Gastroesophageal sphincter (tissue), 3 donors: ENCODE measurements around the gene HIRA.

Experiments used
- POLR2A ChIP-seq, 2 donors: fragments of 450-650 bp; IDR thresholded peaks; one replicate each; pipeline ENCODE4 v1.6.1; 2017; ENCODE audit warnings: antibody characterized with exemption in 2 of 2, mild to moderate bottlenecking in 2 of 2, moderate library complexity in 1 of 2
- TF ChIP-seq, protein P1 (sequence below), 4 experiments: fragments of 200-600 bp in 2 of 4; fragments of 450-650 bp in 2 of 4; sonication (generic) in 1 of 4; IDR thresholded peaks; one replicate each; pipeline ENCODE4 v1.5.1; 2017 to 2019; ENCODE audit warnings: antibody characterized with exemption in 4 of 4, mild to moderate bottlenecking in 2 of 4, moderate library complexity in 2 of 4

DNA sequence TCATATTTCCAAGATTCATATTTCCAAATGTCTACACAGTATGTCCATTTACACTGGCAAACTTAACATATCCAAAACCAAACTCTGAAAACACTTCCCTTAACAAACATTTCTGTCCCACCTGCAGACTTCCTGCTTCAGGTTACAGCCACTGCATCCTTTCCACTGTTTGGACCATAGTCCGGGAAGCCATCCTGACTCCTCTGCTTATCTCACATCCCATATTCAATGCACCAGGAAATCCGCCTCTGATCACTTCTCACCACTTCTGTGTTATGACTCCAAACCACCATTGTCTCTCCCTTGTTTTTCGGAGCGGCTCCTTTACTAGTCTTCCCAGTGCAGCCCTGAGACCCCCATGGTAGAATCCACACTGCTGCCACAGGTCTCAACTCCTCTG, 30.1 kb downstream of the HIRA start:
- TF ChIP-seq, protein P1, sequence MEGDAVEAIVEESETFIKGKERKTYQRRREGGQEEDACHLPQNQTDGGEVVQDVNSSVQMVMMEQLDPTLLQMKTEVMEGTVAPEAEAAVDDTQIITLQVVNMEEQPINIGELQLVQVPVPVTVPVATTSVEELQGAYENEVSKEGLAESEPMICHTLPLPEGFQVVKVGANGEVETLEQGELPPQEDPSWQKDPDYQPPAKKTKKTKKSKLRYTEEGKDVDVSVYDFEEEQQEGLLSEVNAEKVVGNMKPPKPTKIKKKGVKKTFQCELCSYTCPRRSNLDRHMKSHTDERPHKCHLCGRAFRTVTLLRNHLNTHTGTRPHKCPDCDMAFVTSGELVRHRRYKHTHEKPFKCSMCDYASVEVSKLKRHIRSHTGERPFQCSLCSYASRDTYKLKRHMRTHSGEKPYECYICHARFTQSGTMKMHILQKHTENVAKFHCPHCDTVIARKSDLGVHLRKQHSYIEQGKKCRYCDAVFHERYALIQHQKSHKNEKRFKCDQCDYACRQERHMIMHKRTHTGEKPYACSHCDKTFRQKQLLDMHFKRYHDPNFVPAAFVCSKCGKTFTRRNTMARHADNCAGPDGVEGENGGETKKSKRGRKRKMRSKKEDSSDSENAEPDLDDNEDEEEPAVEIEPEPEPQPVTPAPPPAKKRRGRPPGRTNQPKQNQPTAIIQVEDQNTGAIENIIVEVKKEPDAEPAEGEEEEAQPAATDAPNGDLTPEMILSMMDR (IDR thresholded peaks at IDR 0.05): no peak
- no peak for TF ChIP-seq POLR2A (IDR thresholded peaks at IDR 0.05)
